Immature natural killer cell (primary cell): ENCODE measurements around the gene NACAD. TPM values are rescaled to one million over a fixed set of nuclear protein-coding genes. Genes with fewer than 3 reads are reported as not detected.

Experiments
- DNase-seq, 3 donors: peaks; one replicate each; pipeline ENCODE4 v3.0.0; 2022; ENCODE audit warnings: mixed read lengths in 1 of 3
- H3K27ac Mint-ChIP-seq, 6 donors: one replicate each; pipeline ENCODE4 v1.8.0; 2020; ENCODE audit warnings: mixed read lengths in 6 of 6, mild to moderate bottlenecking in 5 of 6, inconsistent platforms in 4 of 6, moderate library complexity in 3 of 6
- H3K27me3 Mint-ChIP-seq, 3 donors: one replicate each; pipeline ENCODE4 v1.8.0; 2020 to 2021; ENCODE audit warnings: low read depth in 3 of 3, mild to moderate bottlenecking in 3 of 3, mixed read lengths in 3 of 3, moderate library complexity in 3 of 3, inconsistent platforms in 1 of 3
- H3K36me3 Mint-ChIP-seq, 3 donors: one replicate each; pipeline ENCODE4 v1.8.0; 2020; ENCODE audit warnings: mixed read lengths in 3 of 3, inconsistent platforms in 2 of 3, mild to moderate bottlenecking in 2 of 3
- H3K4me1 Mint-ChIP-seq, 2 donors: one replicate each; pipeline ENCODE4 v1.8.0; 2020; ENCODE audit warnings: inconsistent platforms in 2 of 2, mild to moderate bottlenecking in 2 of 2, mixed read lengths in 2 of 2, moderate library complexity in 1 of 2
- H3K4me3 Mint-ChIP-seq, 5 donors: one replicate each; pipeline ENCODE4 v1.8.0; 2020; ENCODE audit warnings: mild to moderate bottlenecking in 5 of 5, mixed read lengths in 5 of 5, inconsistent platforms in 3 of 5, moderate library complexity in 3 of 5
- H3K9me3 Mint-ChIP-seq, 6 donors: one replicate each; pipeline ENCODE4 v1.8.0; 2020; ENCODE audit warnings: mild to moderate bottlenecking in 6 of 6, mixed read lengths in 6 of 6, inconsistent platforms in 4 of 6, moderate library complexity in 3 of 6
- polyA plus RNA-seq, 3 donors: library from polyadenylated mRNA; unstranded; fragments of 300-500 nt; fragmentation: Illumina TruSeq; gene quantifications; one replicate each; pipeline ENCODE4 v1.2.3, GENCODE V29; 2021

The NACAD gene
- polyA plus RNA-seq, 3 donors from 2014 or later, result 0.26 to 0.65 TPM; not detected in 1

GRCh38 chr7:45107356-45107755, 18.6 kb upstream of the NACAD start:
- H3K27ac Mint-ChIP-seq, result peak overlapping the region in 5 of 6 donors; percentile 12 to 81 (median 58)
- no peaks in the 10 kb centered on the region for H3K9me3 Mint-ChIP-seq
- H3K4me1 Mint-ChIP-seq, result peaks cover 42 to 51% of the 10 kb centered on the region in 2 donors
- H3K36me3 Mint-ChIP-seq, result peaks cover 4 to 22% (median 10%) of the 10 kb centered on the region in 3 donors
- no peak overlapping the region for H3K4me3 Mint-ChIP-seq
- H3K27me3 Mint-ChIP-seq, result peaks cover 8 to 16% (median 15%) of the 10 kb centered on the region in 3 donors
- DNase-seq, result no peak

GRCh38 chr7:45106820-45107219, 18.1 kb upstream of the NACAD start:
- no peak overlapping the region for H3K4me3 Mint-ChIP-seq
- no peak overlapping the region for H3K27ac Mint-ChIP-seq

GRCh38 chr7:45105588-45106188, 16.9 kb upstream of the NACAD start:
- DNase-seq, result no peak
- Mint-ChIP-seq H3K27me3 (peaks cover 1 to 3% (median 2%) of the 10 kb centered on the region in 3 donors), H3K4me1 (peaks cover 27 to 34% of the 10 kb centered on the region in 2 donors), H3K36me3 (peaks cover 8 to 27% (median 10%) of the 10 kb centered on the region in 3 donors), H3K27ac (no peak overlapping the region), H3K9me3 (no peaks in the 10 kb centered on the region), H3K4me3 (no peak overlapping the region)

More at GRCh38 chr7:45106820-45107219, 18.1 kb upstream of the NACAD start:
- H3K27me3 Mint-ChIP-seq, result peaks cover 6 to 14% (median 13%) of the 10 kb centered on the region in 3 donors
- no peaks in the 10 kb centered on the region for H3K9me3 Mint-ChIP-seq
- H3K36me3 Mint-ChIP-seq, result peaks cover 4 to 22% (median 10%) of the 10 kb centered on the region in 3 donors
- no peak for DNase-seq
- peaks cover 37 to 45% of the 10 kb centered on the region in 2 donors for H3K4me1 Mint-ChIP-seq

- Mint-ChIP-seq H3K27ac (no peak overlapping the region), H3K9me3 (no peaks in the 10 kb centered on the region), H3K4me3 (no peak overlapping the region), H3K27me3 (peaks cover 0 to 2% (median 0%) of the 10 kb centered on the region in 3 donors), H3K4me1 (peaks cover 21 to 27% of the 10 kb centered on the region in 2 donors), H3K36me3 (peaks cover 8 to 30% (median 10%) of the 10 kb centered on the region in 3 donors)
- no peak for DNase-seq
Observed at GRCh38 chr7:45104844-45105587, 16.2 kb upstream of the NACAD start.

- Mint-ChIP-seq H3K4me1 (peaks cover 19 to 23% of the 10 kb centered on the region in 2 donors), H3K27ac (peak overlapping the region in 3 of 6 donors; percentile 7 to 46 (median 29)), H3K27me3 (peaks cover 0 to 2% (median 0%) of the 10 kb centered on the region in 3 donors), H3K9me3 (no peaks in the 10 kb centered on the region), H3K4me3 (no peak overlapping the region), H3K36me3 (peaks cover 8 to 34% (median 10%) of the 10 kb centered on the region in 3 donors)
- no peak for DNase-seq
Observed at GRCh38 chr7:45103958-45104843, 15.4 kb upstream of the NACAD start.

DNA sequence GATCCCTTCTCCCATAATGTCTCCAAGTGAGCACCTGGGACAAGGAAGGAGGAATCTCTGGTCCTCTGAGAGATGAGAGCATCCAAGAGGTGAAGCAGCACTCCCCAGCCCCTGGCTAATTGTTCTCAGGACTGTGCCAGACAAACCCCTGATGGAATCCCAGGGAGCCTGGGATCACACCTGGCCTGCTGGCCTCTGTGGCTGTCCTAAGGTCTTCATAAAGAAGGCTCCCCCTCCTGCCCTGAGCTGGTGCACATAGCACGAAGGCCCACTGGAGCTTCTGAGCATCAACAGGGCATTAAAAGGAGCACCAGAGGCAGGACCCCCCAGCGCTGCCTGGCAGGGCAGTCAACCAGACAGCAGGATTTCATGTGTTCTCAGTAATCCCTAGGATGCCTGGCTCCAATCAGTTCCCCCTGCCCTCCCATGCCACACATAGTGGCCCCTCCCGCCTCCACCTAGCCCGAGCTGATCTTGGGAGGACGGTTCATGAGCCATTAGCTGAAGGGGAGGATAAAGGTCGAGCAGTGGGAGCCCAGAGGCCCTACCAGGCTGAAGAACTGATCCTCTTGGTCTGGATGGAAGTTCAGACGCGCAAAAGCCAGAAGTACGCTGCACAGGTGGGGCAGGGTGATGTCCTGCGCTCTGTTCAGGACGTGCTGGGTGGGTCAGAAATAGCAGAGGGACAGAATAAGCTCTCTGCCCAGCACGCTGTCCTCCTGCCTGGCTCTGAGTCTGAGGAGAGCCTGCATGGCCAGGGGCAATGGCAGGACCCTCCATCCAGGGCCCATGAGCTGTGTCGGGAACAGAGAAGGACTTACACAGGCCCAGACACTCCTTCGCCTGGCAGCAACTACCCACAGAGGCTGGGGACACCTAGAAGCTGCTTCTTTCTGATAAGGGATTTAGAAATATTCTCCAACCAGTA, 14.3 kb upstream of the NACAD start:
- peaks cover 8 to 32% (median 9%) of the 10 kb centered on the region in 3 donors for H3K36me3 Mint-ChIP-seq
- H3K27me3 Mint-ChIP-seq, result no peaks in the 10 kb centered on the region
- peak overlapping the region in 2 of 6 donors; percentile 7 to 25 for H3K27ac Mint-ChIP-seq
- peaks cover 11 to 15% of the 10 kb centered on the region in 2 donors for H3K4me1 Mint-ChIP-seq
- DNase-seq, result no peak
- no peaks in the 10 kb centered on the region for H3K9me3 Mint-ChIP-seq
- no peak overlapping the region for H3K4me3 Mint-ChIP-seq

GRCh38 chr7:45101748-45102147, 13.0 kb upstream of the NACAD start:
- peaks cover 4 to 22% (median 6%) of the 10 kb centered on the region in 3 donors for H3K36me3 Mint-ChIP-seq
- no peak overlapping the region for H3K27ac Mint-ChIP-seq
- H3K4me3 Mint-ChIP-seq, result no peak overlapping the region
- peaks cover 0 to 6% of the 10 kb centered on the region in 2 donors for H3K4me1 Mint-ChIP-seq
- no peak for DNase-seq
- H3K9me3 Mint-ChIP-seq, result no peaks in the 10 kb centered on the region
- no peaks in the 10 kb centered on the region for H3K27me3 Mint-ChIP-seq

- Mint-ChIP-seq H3K27ac (no peak overlapping the region), H3K4me1 (peaks cover 0 to 6% of the 10 kb centered on the region in 2 donors), H3K27me3 (peaks cover 0 to 1% (median 0%) of the 10 kb centered on the region in 3 donors), H3K9me3 (no peaks in the 10 kb centered on the region), H3K4me3 (no peak overlapping the region), H3K36me3 (peaks cover 4 to 19% (median 6%) of the 10 kb centered on the region in 3 donors)
- DNase-seq, result no peak
Observed at GRCh38 chr7:45100761-45101480, 12.2 kb upstream of the NACAD start.

DNA sequence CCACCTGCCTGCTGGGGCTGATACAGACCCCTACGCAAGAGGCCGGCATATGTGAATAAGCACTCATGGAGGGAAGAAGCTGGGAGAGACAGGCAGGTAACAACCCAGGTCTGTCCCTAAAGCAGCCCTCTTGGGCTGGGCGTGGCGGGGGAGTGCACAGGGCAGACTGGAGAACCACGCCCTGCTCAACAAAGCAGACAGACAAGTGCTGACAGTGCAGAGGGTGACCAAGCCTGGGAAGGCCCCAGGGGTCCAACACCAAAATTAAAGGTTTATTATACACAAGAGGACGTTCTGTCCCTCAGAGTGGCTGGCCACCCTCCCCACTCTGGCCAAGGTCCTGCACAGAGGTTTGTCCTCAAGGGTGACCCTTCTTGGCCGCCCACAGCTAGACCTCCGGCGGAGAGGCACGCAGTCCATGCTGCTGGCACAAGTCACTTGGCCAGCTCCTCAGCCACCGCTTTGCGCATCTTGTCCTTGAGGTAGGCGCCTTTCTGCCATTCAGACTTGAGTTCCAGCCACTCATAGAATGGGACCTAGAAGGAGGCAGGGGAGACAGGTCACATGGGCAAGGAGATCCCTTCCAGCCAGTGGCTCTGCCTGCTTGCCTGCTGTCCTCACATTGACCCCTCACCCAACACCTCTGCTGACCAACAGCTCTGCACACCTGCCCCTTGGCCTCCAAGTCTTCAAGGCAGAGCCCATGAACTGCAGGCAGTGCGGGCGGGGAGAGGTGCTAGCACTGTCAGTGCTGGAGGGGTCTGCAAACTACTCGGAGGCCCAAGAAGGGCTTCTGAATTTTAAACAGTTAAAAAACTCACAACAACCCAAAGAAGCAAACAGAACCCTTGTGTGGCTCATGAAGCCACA, 11.4 kb upstream of the NACAD start:
- Mint-ChIP-seq H3K9me3 (no peaks in the 10 kb centered on the region), H3K4me1 (peaks cover 0 to 6% of the 10 kb centered on the region in 2 donors), H3K4me3 (no peak overlapping the region), H3K27me3 (peaks cover 0 to 1% (median 0%) of the 10 kb centered on the region in 3 donors), H3K36me3 (peaks cover 4 to 19% (median 6%) of the 10 kb centered on the region in 3 donors), H3K27ac (peak overlapping the region in 1 of 6 donors; percentile 28)
- DNase-seq, result no peak

DNA sequence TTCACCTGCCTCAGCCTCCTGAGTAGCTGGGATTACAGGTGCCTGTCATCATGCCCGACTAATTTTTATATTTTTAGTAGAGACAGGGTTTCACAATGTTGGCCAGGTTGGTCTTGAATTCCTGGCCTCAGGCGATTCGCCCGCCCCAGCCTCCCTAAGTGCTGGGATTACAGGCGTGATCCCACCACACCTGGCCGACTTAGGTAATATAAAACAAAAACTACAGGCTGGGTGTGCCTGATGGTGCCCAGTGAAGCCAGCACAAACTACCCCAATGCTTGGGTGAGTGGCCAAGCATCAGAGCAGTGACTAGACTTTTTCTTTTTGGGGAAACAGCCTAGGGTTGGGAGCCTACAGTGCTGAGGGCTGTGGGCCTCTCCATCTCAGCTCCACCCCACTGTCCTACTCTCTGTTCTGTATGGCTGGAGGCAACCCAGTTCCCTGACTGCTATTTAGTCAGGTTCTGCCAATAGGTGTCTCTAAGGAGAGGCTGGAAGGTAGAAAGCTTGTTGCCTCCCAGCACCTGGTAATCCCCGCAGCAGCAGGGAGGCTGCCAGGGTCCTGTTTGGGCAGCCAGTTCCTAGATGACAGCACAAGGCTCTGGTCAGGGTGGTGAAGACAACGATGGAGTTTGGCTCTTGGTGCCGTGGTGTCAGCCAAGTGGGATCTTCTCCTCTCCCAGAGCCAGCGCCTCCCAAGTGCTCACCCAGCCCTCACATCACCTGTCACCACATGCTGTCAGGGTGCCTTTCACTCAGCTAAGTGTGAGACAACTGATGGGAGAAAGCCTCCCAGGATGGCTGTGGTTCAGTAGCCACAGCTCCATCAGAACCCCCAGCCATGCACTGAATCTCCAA, 10.4 kb upstream of the NACAD start:
- Mint-ChIP-seq H3K9me3 (no peaks in the 10 kb centered on the region), H3K27me3 (peaks cover 0 to 1% (median 0%) of the 10 kb centered on the region in 3 donors), H3K36me3 (peaks cover 4 to 19% (median 6%) of the 10 kb centered on the region in 3 donors), H3K4me3 (no peak overlapping the region), H3K4me1 (peaks cover 0 to 6% of the 10 kb centered on the region in 2 donors), H3K27ac (peak overlapping the region in 1 of 6 donors; percentile 28)
- no peak for DNase-seq

DNA sequence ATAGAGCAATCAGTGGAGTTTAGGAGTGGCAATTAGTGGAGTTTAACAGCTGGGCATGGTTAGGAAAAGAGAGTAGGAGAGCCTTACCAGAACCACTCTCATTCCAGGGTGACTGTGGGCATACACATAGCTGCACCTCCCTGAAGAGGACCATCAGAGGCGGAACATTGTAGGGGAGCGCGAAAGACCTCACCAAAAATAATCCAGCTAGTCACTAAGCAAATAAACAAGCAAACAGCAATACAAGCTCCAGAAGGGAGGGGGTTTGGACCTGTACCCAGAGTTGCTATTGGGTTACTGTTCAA, 4.1 kb upstream of the NACAD start:
- no peak overlapping the region for H3K27ac Mint-ChIP-seq
- no peak overlapping the region for H3K4me3 Mint-ChIP-seq
- peaks cover 0 to 4% (median 0%) of the 10 kb centered on the region in 3 donors for H3K36me3 Mint-ChIP-seq
- H3K9me3 Mint-ChIP-seq, result peaks cover 0 to 4% (median 0%) of the 10 kb centered on the region in 6 donors
- peaks cover 4 to 14% (median 12%) of the 10 kb centered on the region in 3 donors for H3K27me3 Mint-ChIP-seq
- peaks cover 6 to 10% of the 10 kb centered on the region in 2 donors for H3K4me1 Mint-ChIP-seq
- no peak for DNase-seq
